Vagina (tissue), 2 donors: ENCODE results near the gene HBB. TPM values are rescaled to one million over a fixed set of nuclear protein-coding genes. Genes with fewer than 3 reads are reported as not detected.

Experiments used
- DNase-seq, 2 donors: peaks; one replicate each; pipeline ENCODE4 v3.0.0-alpha.2; 2017; ENCODE audit errors: extremely low spot score in 2 of 2
- H3K27ac ChIP-seq: fragments of 200-600 bp; sonication (generic); one replicate; pipeline ENCODE4 v1.5.1; 2019
- H3K27me3 ChIP-seq: fragments of 200-600 bp; sonication (generic); one replicate; pipeline ENCODE4 v1.5.1; 2019
- H3K36me3 ChIP-seq, 2 donors: fragments of 200-600 bp; sonication (generic); one replicate each; pipeline ENCODE4 v1.5.1; 2017 to 2019
- H3K4me1 ChIP-seq: fragments of 200-600 bp; sonication (generic); one replicate; pipeline ENCODE4 v1.5.1; 2019
- H3K4me3 ChIP-seq, 2 donors: fragments of 200-600 bp; sonication (generic); 1 replicate in 1 of 2; 2 replicates in 1 of 2; pipeline ENCODE4 v1.5.1; 2016 to 2019
- H3K9me3 ChIP-seq: fragments of 200-600 bp; sonication (generic); one replicate; pipeline ENCODE4 v1.5.1; 2019
- CTCF ChIP-seq, 3 experiments: fragments of 450-650 bp in 2 of 3; fragments of 200-600 bp in 1 of 3; sonication (generic) in 1 of 3; IDR thresholded peaks; one replicate each; pipeline ENCODE4 v1.5.1; 2017 to 2019; ENCODE audit warnings: antibody characterized with exemption in 3 of 3, mild to moderate bottlenecking in 2 of 3, moderate library complexity in 2 of 3
- POLR2A ChIP-seq, 2 donors: fragments of 450-650 bp; IDR thresholded peaks; one replicate each; pipeline ENCODE4 v1.6.1; 2017; ENCODE audit warnings: antibody characterized with exemption in 2 of 2, mild to moderate bottlenecking in 2 of 2, moderate library complexity in 2 of 2
- POLR2AphosphoS5 ChIP-seq, 2 donors: sonication (generic); formaldehyde crosslinking; IDR thresholded peaks; one replicate each; pipeline ENCODE4 v1.9.0; 2017; ENCODE audit warnings: antibody characterized with exemption in 2 of 2, mild to moderate bottlenecking in 2 of 2, low read depth in 1 of 2; ENCODE audit not compliant: insufficient read depth in 1 of 2
- intact Hi-C: fragments of 100-400 bp; cut with DNase I; formaldehyde crosslinking; loops from one replicate; pipeline ENCODE4 v1.15.1; 2023
- total RNA-seq: library from RNA; depleted of rRNA; stranded (reverse); fragments of >200 nt; gene quantifications from one replicate; pipeline ENCODE4 v1.2.3, GENCODE V29; 2016

Gene HBB
- total RNA-seq, 1 donor from 2014 or later = 591 TPM

GRCh38 chr11:5224538-5225479 lies 2.1 kb downstream of the HBB start:
- no peak for TF ChIP-seq POLR2AphosphoS5 (IDR thresholded peaks at IDR 0.05; ENCODE audit: insufficient read depth in 1 of 2, low read depth in 1 of 2)
- no peak for TF ChIP-seq POLR2A (IDR thresholded peaks at IDR 0.05)
- TF ChIP-seq CTCF (IDR thresholded peaks at IDR 0.05) = no peak
- DNase-seq = no peak
- no peaks in the 10 kb centered on the region for H3K9me3 ChIP-seq
- no peaks in the 10 kb centered on the region for H3K36me3 ChIP-seq
- no peaks in the 10 kb centered on the region for H3K4me1 ChIP-seq
- H3K27me3 ChIP-seq = no peaks in the 10 kb centered on the region
- no peak overlapping the region for H3K4me3 ChIP-seq
- intact Hi-C loops = no loop called here
- no peak overlapping the region for H3K27ac ChIP-seq

- Histone ChIP-seq H3K27me3 (no peaks in the 10 kb centered on the region), H3K4me1 (no peaks in the 10 kb centered on the region), H3K27ac (no peak overlapping the region), H3K4me3 (no peak overlapping the region), H3K36me3 (no peaks in the 10 kb centered on the region), H3K9me3 (no peaks in the 10 kb centered on the region)
- TF ChIP-seq POLR2AphosphoS5 (IDR thresholded peaks at IDR 0.05; ENCODE audit: insufficient read depth in 1 of 2, low read depth in 1 of 2) (no peak), CTCF (IDR thresholded peaks at IDR 0.05) (no peak), POLR2A (IDR thresholded peaks at IDR 0.05) (no peak)
- intact Hi-C loops = no loop called here
- no peak for DNase-seq
Measured at GRCh38 chr11:5223686-5224085, 3.2 kb downstream of the HBB start.

- H3K9me3 ChIP-seq = no peaks in the 10 kb centered on the region
- no peak overlapping the region for H3K27ac ChIP-seq
- no peaks in the 10 kb centered on the region for H3K4me1 ChIP-seq
- no peak for TF ChIP-seq POLR2AphosphoS5 (IDR thresholded peaks at IDR 0.05; ENCODE audit: insufficient read depth in 1 of 2, low read depth in 1 of 2)
- no peak for TF ChIP-seq CTCF (IDR thresholded peaks at IDR 0.05)
- no peak for TF ChIP-seq POLR2A (IDR thresholded peaks at IDR 0.05)
- DNase-seq = no peak
- no peak overlapping the region for H3K4me3 ChIP-seq
- intact Hi-C loops = no loop called here
- no peaks in the 10 kb centered on the region for H3K36me3 ChIP-seq
- no peaks in the 10 kb centered on the region for H3K27me3 ChIP-seq
Measured at GRCh38 chr11:5223146-5223545, 3.7 kb downstream of the HBB start.

GRCh38 chr11:5210376-5210885 lies 16.4 kb downstream of the HBB start:
- Histone ChIP-seq H3K9me3 (no peaks in the 10 kb centered on the region), H3K36me3 (no peaks in the 10 kb centered on the region), H3K27me3 (no peaks in the 10 kb centered on the region), H3K4me3 (no peak overlapping the region), H3K4me1 (no peaks in the 10 kb centered on the region), H3K27ac (no peak overlapping the region)
- TF ChIP-seq CTCF (IDR thresholded peaks at IDR 0.05) (no peak), POLR2AphosphoS5 (IDR thresholded peaks at IDR 0.05; ENCODE audit: insufficient read depth in 1 of 2, low read depth in 1 of 2) (no peak), POLR2A (IDR thresholded peaks at IDR 0.05) (no peak)
- intact Hi-C loops = no loop called here
- DNase-seq = no peak

GRCh38 chr11:5204787-5205186 lies 22.1 kb downstream of the HBB start:
- no peaks in the 10 kb centered on the region for H3K9me3 ChIP-seq
- H3K36me3 ChIP-seq = no peaks in the 10 kb centered on the region
- intact Hi-C loops = no loop called here
- no peaks in the 10 kb centered on the region for H3K4me1 ChIP-seq
- TF ChIP-seq POLR2AphosphoS5 (IDR thresholded peaks at IDR 0.05; ENCODE audit: insufficient read depth in 1 of 2, low read depth in 1 of 2) (no peak), CTCF (IDR thresholded peaks at IDR 0.05) (no peak), POLR2A (IDR thresholded peaks at IDR 0.05) (no peak)
- H3K27ac ChIP-seq = no peak overlapping the region
- no peak overlapping the region for H3K4me3 ChIP-seq
- H3K27me3 ChIP-seq = no peaks in the 10 kb centered on the region
- no peak for DNase-seq
